NCI-H2227 (cell line): ENCODE data around the gene ASIC3.
"Not testable (repeated sequence)": the region's sequence is repeated elsewhere in the genome, so short reads cannot be mapped to it uniquely, and the experiment has no call there.

Experiments used
- DNase-seq: peaks from one replicate; lab custom pipeline; 2025; ENCODE audit not compliant: unreplicated experiment; lab: John Stamatoyannopoulos, UW

Gene ASIC3

GRCh38 chr7:151032936-151033863 is 15.1 kb upstream of the ASIC3 start:
- DNase-seq = no peak

- DNase-seq = no peak
Measured at GRCh38 chr7:151033864-151034249, 14.5 kb upstream of the ASIC3 start.

GRCh38 chr7:151034312-151035025 is 13.9 kb upstream of the ASIC3 start:
- DNase-seq = no peak

GRCh38 chr7:151035026-151035717 is 13.2 kb upstream of the ASIC3 start:
- no peak for DNase-seq

GRCh38 chr7:151035902-151036301 is 12.4 kb upstream of the ASIC3 start:
- DNase-seq = no peak

- peak; percentile 64 for DNase-seq
Measured at GRCh38 chr7:151038951-151039849, 9.1 kb upstream of the ASIC3 start.

- DNase-seq = no peak
Measured at GRCh38 chr7:151039850-151040548, 8.3 kb upstream of the ASIC3 start.

GRCh38 chr7:151040616-151041375 is 7.5 kb upstream of the ASIC3 start:
- no peak for DNase-seq

GRCh38 chr7:151043449-151043848 is 4.9 kb upstream of the ASIC3 start:
- DNase-seq = not testable (repeated sequence)

GRCh38 chr7:151043959-151044358 is 4.4 kb upstream of the ASIC3 start:
- no peak for DNase-seq

- no peak for DNase-seq
Measured at GRCh38 chr7:151045262-151045661, 3.1 kb upstream of the ASIC3 start.

- no peak for DNase-seq
Measured at GRCh38 chr7:151045967-151046366, 2.4 kb upstream of the ASIC3 start.

- peak; percentile 71 for DNase-seq
Measured at GRCh38 chr7:151046603-151047573, 1.4 kb upstream of the ASIC3 start.

- no peak for DNase-seq
Measured at GRCh38 chr7:151048911-151049463, 656 bp downstream of the ASIC3 start.

GRCh38 chr7:151051108-151051507 is 2.8 kb downstream of the ASIC3 start:
- no peak for DNase-seq

- DNase-seq = no peak
Measured at GRCh38 chr7:151053096-151053495, 4.8 kb downstream of the ASIC3 start.

- no peak for DNase-seq
Measured at GRCh38 chr7:151053751-151054150, 5.4 kb downstream of the ASIC3 start.

- DNase-seq = no peak
Measured at GRCh38 chr7:151056283-151056665, 7.9 kb downstream of the ASIC3 start.
